IPS-NIHi11 (cell line): Measurements from ENCODE around the gene IL10RA.
A peak's percentile ranks its signal among the peaks of the same experiment; 100 is the strongest.

Experiments
- DNase-seq: peaks from one replicate; pipeline ENCODE4 v3.0.0; 2012; ENCODE audit warnings: mixed read lengths, low spot score

IL10RA gene

DNA sequence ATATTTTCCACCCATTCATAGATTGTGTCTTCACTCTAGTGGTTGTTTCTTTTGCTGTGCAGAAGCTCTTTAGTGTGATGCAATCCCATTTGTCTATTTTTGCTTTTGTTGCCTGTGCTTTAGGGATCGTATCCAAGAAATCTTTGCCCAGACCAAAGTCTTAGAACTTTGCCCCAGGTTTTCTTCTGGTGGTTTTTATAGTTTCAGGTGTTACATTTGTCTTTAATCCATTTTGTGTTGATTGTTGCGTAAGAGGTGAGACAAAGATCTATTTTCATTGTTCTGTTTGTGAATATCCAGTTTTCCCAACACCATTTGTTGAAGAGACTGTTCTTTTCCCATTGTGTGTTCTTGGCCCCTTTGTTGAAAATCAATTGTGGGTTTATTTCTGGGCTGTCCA lies 6.4 kb downstream of the IL10RA start:
- no peak for DNase-seq

DNA sequence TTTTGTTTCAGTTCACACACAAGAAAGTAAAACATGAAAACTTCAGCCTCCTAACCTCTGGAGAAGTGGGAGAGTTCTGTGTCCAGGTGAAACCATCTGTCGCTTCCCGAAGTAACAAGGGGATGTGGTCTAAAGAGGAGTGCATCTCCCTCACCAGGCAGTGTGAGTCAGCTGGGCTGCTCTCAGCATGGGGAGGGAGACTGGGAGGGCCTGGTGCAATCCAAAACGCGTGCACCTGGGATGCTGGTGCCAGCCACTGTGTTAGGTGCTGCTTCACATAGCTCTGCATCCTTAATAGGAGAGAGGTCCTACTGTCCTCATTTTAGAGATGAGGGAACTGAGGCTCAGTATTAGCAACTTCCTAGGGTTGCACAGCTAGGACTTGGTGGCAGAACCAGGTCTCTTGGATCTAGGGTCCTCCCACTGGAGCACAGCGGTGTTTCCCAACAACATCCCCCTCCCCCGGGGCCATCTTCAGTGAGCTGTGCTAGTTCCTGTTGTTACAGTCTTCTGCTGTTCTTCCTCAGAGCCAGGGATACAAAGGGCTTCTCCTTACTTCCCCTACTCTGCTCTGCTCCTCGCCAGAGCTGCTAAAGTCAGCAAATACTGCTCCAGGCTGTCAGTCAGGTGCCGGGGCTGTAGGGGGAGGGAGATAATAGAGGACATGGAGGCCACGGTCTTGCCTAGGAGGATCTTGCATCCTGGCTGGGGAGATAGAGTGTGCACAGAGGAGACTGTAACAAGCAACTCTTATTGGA lies 8.0 kb downstream of the IL10RA start:
- no peak for DNase-seq

DNA sequence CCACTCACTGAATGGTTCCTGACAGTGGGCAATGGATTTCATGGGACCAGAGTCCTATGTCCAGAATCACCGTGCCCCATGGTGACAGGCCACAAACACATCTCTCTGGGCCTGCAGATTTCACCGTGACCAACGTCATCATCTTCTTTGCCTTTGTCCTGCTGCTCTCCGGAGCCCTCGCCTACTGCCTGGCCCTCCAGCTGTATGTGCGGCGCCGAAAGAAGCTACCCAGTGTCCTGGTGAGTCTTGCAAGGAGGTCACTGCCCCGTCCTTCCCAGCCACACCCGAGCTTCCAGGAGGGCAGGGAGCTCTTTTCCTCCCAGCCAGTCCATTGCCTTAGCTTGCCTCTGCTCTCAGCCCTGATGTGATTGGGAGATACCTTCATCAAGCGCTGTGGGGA lies 9.3 kb downstream of the IL10RA start:
- no peak for DNase-seq

DNA sequence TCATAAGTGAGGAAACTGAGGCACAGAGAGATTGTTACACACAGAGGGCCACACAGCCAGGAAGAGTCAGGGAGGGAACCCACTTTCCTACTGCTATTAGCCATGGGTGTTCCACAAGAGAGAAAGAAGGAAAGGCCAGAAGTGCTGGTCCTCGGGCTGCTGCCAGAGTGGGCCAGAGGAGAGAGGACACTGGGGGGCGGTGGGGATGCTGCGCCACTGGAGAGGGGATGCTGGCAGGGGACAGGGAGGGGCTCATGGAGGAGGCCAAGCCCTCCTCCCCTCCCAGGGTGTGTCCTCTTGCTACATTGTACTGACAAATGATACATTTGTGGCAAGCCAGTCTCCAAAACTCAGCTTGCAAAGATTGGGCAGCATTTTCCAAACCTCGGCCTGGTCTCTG lies 9.9 kb downstream of the IL10RA start:
- no peak for DNase-seq

DNA sequence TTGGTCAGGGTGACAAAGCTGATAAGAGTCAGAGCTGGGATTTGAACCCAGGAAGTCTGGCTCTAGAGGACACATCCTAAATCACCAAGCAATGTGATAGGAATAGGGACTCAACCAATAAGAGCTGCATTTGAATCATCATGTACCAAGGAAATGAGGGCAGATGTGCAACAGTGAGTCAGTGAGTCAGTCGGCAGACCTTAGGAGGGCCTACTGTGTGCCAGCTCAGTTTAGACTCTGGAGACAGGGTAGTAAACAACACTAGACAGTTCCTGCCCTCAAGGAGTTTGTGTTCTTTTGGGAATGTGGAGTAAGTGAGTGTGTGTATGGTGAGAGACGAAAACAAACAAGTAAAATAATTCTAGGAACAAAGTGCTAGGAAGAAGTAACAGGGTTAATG lies 11.2 kb downstream of the IL10RA start:
- DNase-seq: no peak

DNA sequence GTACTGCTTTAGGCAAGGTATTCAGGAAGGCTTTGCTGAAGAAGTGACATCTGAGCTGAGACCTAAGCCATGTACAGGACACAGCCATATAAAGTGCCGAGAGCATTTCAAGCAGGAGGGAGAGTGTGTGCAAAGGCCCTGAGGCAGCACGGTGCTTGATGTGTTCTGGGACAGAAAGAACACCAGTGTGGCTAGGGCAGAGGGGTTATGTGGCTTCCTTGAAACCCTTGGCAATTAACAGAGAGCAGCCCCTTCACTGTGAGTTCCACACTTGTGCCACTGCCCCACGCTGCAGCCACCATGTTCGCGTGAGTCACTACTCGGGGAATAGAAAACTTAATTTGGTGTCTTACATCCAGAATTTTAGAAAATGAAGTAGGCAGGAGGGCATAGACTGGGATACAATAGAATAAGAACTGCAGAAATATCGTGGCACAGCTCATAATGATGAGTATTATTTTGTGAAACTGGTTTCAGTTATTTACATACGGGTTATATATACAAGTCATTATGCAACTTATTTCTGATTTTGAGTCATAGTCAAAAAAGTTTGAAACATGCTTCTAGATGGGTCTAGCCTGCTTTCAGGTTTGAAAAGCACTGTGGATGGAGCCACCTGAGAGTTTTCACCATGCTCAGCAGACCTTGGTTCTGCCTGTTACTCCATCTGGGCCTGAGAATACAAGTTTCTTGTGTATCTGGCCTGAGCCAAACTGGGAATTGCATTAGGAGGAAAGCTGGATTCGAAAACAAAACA lies 11.8 kb downstream of the IL10RA start:
- DNase-seq: no peak

DNA sequence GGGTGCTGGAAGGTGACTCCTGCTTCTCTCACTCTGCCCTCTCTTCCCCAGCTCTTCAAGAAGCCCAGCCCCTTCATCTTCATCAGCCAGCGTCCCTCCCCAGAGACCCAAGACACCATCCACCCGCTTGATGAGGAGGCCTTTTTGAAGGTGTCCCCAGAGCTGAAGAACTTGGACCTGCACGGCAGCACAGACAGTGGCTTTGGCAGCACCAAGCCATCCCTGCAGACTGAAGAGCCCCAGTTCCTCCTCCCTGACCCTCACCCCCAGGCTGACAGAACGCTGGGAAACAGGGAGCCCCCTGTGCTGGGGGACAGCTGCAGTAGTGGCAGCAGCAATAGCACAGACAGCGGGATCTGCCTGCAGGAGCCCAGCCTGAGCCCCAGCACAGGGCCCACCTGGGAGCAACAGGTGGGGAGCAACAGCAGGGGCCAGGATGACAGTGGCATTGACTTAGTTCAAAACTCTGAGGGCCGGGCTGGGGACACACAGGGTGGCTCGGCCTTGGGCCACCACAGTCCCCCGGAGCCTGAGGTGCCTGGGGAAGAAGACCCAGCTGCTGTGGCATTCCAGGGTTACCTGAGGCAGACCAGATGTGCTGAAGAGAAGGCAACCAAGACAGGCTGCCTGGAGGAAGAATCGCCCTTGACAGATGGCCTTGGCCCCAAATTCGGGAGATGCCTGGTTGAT lies 12.6 kb downstream of the IL10RA start:
- no peak for DNase-seq

DNA sequence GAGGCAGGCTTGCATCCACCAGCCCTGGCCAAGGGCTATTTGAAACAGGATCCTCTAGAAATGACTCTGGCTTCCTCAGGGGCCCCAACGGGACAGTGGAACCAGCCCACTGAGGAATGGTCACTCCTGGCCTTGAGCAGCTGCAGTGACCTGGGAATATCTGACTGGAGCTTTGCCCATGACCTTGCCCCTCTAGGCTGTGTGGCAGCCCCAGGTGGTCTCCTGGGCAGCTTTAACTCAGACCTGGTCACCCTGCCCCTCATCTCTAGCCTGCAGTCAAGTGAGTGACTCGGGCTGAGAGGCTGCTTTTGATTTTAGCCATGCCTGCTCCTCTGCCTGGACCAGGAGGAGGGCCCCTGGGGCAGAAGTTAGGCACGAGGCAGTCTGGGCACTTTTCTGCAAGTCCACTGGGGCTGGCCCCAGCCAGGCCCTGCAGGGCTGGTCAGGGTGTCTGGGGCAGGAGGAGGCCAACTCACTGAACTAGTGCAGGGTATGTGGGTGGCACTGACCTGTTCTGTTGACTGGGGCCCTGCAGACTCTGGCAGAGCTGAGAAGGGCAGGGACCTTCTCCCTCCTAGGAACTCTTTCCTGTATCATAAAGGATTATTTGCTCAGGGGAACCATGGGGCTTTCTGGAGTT lies 13.3 kb downstream of the IL10RA start:
- no peak for DNase-seq

DNA sequence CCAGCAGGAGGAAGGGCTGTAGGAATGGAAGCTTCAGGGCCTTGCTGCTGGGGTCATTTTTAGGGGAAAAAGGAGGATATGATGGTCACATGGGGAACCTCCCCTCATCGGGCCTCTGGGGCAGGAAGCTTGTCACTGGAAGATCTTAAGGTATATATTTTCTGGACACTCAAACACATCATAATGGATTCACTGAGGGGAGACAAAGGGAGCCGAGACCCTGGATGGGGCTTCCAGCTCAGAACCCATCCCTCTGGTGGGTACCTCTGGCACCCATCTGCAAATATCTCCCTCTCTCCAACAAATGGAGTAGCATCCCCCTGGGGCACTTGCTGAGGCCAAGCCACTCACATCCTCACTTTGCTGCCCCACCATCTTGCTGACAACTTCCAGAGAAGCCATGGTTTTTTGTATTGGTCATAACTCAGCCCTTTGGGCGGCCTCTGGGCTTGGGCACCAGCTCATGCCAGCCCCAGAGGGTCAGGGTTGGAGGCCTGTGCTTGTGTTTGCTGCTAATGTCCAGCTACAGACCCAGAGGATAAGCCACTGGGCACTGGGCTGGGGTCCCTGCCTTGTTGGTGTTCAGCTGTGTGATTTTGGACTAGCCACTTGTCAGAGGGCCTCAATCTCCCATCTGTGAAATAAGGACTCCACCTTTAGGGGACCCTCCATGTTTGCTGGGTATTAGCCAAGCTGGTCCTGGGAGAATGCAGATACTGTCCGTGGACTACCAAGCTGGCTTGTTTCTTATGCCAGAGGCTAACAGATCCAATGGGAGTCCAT lies 14.1 kb downstream of the IL10RA start:
- DNase-seq: no peak

DNA sequence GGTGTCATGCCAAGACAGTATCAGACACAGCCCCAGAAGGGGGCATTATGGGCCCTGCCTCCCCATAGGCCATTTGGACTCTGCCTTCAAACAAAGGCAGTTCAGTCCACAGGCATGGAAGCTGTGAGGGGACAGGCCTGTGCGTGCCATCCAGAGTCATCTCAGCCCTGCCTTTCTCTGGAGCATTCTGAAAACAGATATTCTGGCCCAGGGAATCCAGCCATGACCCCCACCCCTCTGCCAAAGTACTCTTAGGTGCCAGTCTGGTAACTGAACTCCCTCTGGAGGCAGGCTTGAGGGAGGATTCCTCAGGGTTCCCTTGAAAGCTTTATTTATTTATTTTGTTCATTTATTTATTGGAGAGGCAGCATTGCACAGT lies 14.6 kb downstream of the IL10RA start:
- DNase-seq: no peak

DNA sequence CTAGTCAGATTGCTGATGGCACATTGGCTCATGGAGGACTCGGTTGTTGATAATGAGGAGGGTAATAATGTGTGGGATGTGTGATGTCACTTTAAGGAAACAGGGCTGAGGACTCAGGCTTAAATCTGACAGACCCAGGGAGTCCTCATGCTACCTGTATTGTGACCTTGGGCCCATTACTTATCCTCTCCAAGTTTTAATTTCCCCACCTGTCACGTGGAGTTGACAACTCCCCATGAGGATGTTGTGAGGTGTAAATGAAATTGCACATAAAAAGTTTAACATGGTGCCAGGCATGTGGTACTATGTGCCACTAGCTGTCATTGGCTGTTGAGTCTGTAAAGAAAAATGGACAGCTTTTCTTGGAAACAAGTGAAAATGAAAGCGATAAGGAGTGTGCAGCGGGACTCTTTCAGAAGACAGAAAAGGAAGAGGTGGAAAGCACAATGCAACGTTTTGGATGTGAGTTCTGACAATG lies 15.3 kb downstream of the IL10RA start:
- no peak for DNase-seq

DNA sequence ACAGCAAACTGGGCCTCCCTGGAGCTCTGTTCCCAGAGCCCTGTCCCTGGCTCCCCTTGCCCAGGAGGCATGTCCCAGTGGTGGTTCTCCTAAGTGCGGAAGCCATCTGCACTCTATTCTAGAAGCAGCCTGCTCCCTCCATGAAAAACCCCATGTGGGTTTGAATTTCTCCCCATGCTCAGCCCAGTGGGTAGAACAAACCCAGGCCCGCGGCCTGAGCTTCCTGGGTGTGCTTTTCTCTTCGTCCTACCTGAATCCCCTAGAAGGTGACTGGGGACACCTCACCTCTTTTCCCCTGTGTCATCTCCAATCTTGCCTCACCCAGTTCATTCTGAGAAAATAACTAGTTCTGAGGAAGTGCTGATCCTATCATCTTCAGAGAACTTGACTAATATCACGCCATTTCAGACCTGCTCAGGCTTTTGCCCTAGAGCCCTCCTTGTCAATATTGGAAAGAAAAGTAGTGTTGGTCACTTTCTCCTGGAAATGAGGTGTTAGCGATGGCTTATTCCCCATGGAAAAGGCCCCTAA lies 15.9 kb downstream of the IL10RA start:
- DNase-seq: no peak

DNA sequence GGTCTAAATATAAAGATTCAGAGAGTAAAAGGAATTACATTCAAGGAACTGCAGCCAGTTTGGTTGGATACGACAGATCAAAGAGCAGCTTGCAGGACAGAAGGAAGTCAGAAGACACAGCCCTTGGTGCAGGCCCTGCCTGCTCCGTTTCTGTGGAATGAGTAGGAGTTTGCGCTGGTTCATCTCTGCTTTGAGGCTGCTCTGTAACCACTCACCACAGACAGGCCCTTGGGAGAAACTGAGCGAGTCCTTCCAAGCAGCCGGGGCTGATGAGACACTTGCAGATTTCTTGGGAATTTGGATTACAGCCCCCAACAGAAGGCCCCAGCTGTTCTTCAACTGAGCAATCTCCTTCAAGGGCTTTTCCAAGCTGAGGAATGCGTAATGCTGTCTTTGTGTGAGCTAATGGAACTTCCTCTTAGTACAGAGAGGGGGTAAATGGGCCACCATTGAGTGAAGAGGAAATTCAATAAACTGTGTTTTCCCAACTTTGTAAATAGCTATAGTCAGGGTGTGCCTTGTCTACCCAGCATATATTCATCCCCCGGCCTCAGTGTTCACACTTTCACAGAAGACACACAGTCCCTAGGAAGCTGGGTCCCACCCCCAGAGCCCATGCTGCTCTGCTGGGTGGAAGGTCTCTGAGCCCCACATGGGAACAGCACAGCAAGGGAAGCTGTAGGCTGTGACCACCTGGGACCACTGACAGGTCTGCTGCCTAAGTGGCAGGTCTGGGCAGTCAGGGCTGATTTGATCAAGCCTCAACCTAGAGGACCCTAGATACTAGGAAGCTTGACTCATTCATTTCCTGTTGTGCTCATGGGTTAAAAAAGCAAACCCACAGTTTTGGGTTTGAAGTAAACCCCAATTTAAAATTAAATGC lies 16.6 kb downstream of the IL10RA start:
- DNase-seq: peak; percentile 38

DNA sequence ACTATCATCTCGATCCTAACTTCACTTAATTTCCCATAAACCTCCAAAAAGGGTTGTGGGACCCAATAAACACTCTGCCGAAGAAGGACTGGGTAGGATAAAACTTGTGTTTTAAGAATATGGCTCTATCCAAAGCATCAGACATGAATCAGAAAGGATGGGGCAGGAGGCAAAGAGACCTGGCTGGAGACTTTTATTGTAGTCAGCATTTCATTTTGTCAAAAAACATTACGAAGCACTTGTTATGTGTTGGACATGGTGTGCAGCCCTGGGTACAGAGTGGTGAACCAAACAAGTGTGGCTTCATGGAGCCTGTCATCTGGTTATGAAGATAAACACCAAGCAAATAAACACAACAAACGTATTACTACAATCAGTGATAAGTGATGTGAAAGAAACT lies 17.3 kb downstream of the IL10RA start:
- DNase-seq: no peak

DNA sequence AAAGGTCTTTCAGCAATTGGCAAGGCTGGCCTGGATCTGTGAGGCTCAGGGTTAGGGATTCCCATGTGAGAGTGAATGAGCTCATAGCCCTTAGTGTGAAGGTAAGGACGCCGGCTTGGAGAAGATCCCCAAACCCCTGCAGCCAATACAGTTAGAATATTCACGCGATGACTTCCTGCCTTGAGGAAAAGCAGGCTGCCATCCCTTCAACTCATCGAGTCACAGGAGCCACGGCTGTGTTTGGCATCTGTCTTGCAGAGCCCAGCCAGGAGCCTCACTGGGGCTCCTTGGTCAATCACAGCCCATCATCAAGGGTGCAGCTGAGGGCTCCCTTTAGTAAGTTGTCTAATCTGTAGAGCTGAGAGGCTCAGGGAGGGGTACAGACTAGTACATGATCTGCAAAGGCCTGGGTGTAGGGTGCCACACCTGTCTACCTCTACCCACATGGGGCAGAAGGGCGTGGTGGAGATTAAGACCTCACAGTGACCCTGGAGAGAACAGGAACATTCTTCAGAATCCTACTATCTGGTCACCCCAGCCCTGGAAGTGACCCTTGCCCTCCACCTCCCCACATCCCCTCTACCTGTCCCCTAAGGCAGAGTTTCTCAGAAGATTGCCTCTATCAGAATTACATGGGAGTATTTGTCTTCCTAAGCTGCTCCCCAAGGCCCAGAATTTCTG lies 18.5 kb downstream of the IL10RA start:
- no peak for DNase-seq

DNA sequence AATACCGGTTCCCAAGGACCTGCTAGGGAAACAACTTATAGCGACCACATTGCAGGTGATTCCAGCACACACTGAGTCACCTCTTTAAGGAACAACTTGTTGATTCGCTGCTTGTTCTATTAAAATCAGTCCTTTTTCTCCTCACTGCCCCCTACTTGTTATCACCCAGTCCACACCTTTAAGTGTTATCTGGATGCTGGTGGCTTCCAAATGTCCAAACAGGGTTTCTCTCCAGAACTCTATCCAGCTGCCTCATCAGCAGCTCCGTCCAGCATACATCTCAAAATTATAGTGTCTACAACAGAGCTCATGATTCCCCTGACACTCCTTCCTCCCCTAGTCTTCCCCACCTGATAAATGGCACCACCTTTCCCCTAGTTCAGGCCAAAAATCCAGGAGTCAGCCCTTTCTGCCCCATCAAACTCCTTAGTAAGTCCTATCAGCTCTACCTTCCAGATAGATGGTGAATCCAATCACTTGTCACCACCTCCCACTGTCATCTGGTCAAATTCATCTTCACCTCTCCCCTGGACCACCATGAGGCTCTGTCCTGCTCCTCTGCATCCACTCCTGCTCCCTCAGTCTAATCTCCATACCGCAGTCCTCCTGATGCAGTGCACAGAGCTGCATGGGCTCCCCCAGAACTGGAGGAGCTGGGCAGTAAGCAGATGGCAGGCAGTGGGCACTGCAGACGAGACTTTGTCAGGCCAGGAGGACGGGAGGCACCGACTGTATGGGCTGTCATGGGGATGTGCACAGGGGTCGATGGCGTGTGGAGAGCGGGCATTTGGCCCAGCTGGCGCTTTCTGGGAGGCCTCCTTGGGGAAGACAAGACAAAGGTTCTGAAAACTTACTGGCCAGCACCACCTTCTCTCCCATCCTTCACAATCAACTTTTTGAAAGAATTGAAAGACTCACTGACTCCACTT lies 19.3 kb downstream of the IL10RA start:
- DNase-seq: no peak

DNA sequence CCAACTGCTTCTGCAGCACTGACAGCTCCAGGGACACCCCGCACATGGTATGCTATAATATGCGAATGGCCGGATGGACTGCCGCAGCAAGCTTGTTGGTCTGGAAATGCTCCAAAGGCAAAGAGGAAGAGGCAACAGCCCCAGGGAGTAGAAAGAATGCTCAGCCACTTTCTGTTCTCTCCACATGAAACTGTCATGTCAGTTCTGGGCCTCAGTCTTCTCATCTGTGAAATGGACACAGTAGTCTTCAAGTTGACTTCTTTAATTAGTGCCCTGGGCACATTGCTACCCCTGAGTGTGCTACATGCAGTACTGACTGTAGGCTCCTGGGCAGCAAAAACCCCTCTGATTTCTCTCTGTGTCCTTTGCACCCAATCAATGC lies 19.9 kb downstream of the IL10RA start:
- DNase-seq: no peak

DNA sequence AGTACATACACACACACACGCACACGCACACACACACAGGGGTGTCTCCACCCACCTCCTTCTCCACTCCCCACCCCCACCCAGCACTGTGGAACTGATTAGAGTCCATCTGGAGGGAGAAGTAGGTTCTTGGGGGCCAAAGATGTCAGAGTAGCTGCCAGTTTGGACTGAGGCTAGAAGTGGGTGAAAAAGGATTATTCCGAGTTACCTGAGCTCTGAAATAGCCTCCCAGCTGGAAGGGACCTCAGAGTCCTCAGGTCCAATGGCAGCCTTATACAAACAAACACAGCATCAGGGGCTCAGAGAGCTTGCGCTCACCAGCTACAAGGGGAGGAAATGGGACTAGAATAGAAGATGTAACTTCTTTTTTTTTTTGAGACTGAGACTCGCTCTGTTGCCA lies 20.8 kb downstream of the IL10RA start:
- DNase-seq: no peak
